ENCODE measurements around the gene SPATA13.
"Not testable (repeated sequence)": the region's sequence is repeated elsewhere in the genome, so short reads cannot be mapped to it uniquely, and the experiment has no call there.

The SPATA13 gene

GRCh38 chr13:24203273-24203672, 42.8 kb downstream of the SPATA13 start:
- DNase-seq, result no peak

- no peak for DNase-seq
These were observed 43.3 kb downstream of the SPATA13 start for GRCh38 chr13:24203811-24204210.

GRCh38 chr13:24205076-24205475, 44.6 kb downstream of the SPATA13 start:
- DNase-seq, result not testable (repeated sequence)

- DNase-seq, result peak; percentile 89
These were observed 47.5 kb downstream of the SPATA13 start for GRCh38 chr13:24207841-24208667.

- no peak for DNase-seq
These were observed 48.6 kb downstream of the SPATA13 start for GRCh38 chr13:24209138-24209537.

- DNase-seq, result no peak
These were observed 51.7 kb downstream of the SPATA13 start for GRCh38 chr13:24212254-24212653.

GRCh38 chr13:24212674-24213073, 52.2 kb downstream of the SPATA13 start:
- no peak for DNase-seq

- DNase-seq, result no peak
These were observed 53.4 kb downstream of the SPATA13 start for GRCh38 chr13:24213932-24214331.

GRCh38 chr13:24214528-24214927, 54.0 kb downstream of the SPATA13 start:
- no peak for DNase-seq

- DNase-seq, result no peak
These were observed 54.6 kb downstream of the SPATA13 start for GRCh38 chr13:24215126-24215525.

- DNase-seq, result peak; percentile 32
These were observed 55.2 kb downstream of the SPATA13 start for GRCh38 chr13:24215732-24216131.

GRCh38 chr13:24216176-24216575, 55.7 kb downstream of the SPATA13 start:
- no peak for DNase-seq

- not testable (repeated sequence) for DNase-seq
These were observed 56.3 kb downstream of the SPATA13 start for GRCh38 chr13:24216779-24217178.

- DNase-seq, result no peak
These were observed 57.2 kb downstream of the SPATA13 start for GRCh38 chr13:24217601-24218281.

- no peak for DNase-seq
These were observed 57.8 kb downstream of the SPATA13 start for GRCh38 chr13:24218338-24218737.

GRCh38 chr13:24218977-24219376, 58.5 kb downstream of the SPATA13 start:
- DNase-seq, result peak; percentile 30

- peak; percentile 79 for DNase-seq
These were observed 59.7 kb downstream of the SPATA13 start for GRCh38 chr13:24220086-24220703.

- no peak for DNase-seq
These were observed 60.5 kb downstream of the SPATA13 start for GRCh38 chr13:24221007-24221406.

- no peak for DNase-seq
These were observed 62.2 kb downstream of the SPATA13 start for GRCh38 chr13:24222756-24223155.

GRCh38 chr13:24223341-24224231, 63.1 kb downstream of the SPATA13 start:
- no peak for DNase-seq

- no peak for DNase-seq
These were observed 63.7 kb downstream of the SPATA13 start for GRCh38 chr13:24224232-24224680.

- DNase-seq, result no peak
These were observed 64.5 kb downstream of the SPATA13 start for GRCh38 chr13:24225062-24225461.

- DNase-seq, result no peak
These were observed 65.4 kb downstream of the SPATA13 start for GRCh38 chr13:24225930-24226329.
